K562 (cell line): ENCODE results near the gene DNPEP. TPM values are rescaled to one million over a fixed set of nuclear protein-coding genes. Genes with fewer than 3 reads are reported as not detected.

Experiments
- ATAC-seq: fragments of 200-7000 bp; cut with Tn5 transposase; 3 replicates; pipeline ENCODE4 v1.9.1; 2020; ENCODE audit warnings: moderate library complexity
- BruUV-seq: library from RNA; stranded (reverse); fragments of 400-500 nt; replicated peaks from 2 replicates; lab custom pipeline; 2021; lab: Mats Ljungman, UMichigan
- CTCF ChIA-PET: fragments of 300-600 bp; formaldehyde crosslinking; extraction: SDS; loops from one replicate; lab custom pipeline; 2021; ENCODE audit warnings: low intra/inter-chr PET ratio; lab: Yijun Ruan, JAX
- POLR2A ChIA-PET: fragments of 300-600, 350-650 bp; sonication (Branson Sonifier 250); formaldehyde crosslinking; extraction: SDS; loops from one replicate; lab custom pipeline; 2021; ENCODE audit warnings: antibody characterized with exemption, inconsistent platforms; lab: Yijun Ruan, JAX
- DNase-seq, 4 experiments: peaks; one replicate each; pipeline versions ENCODE4 v3.0.0 to v3.0.0-alpha.2; 2011 to 2018; ENCODE audit warnings: low spot score in 3 of 4, mixed read lengths in 3 of 4; ENCODE audit errors: extremely low read depth in 1 of 4
- FAIRE-seq: peaks from 2 replicates; lab custom pipeline; 2011; peaks lifted over from hg19 to GRCh38; lab: Jason Lieb, UNC
- H2AFZ ChIP-seq: 2 replicates; pipeline ENCODE4 v1.6.0; 2011; ENCODE audit warnings: low read depth, low read length, control low read depth, inconsistent platforms
- H3K27ac ChIP-seq: fragments of 200-600 bp; 3 replicates; pipeline ENCODE4 v1.8.0; 2011; ENCODE audit warnings: low read depth, mild to moderate bottlenecking, control low read depth, inconsistent platforms, low read length, moderate library complexity, mixed read lengths; ENCODE audit errors: extremely low read depth
- H3K27me3 ChIP-seq, 2 experiments: fragments of 300-600 bp in 1 of 2; 2 replicates in 1 of 2; 3 replicates in 1 of 2; pipeline versions ENCODE4 v1.6.0 to v1.8.0; 2011; ENCODE audit warnings: inconsistent platforms in 2 of 2, low read length in 2 of 2, mild to moderate bottlenecking in 1 of 2, mixed read lengths in 1 of 2, moderate library complexity in 1 of 2; ENCODE audit not compliant: control insufficient read depth in 2 of 2, insufficient read depth in 2 of 2
- H3K36me3 ChIP-seq: fragments of 300-600 bp; 3 replicates; pipeline ENCODE4 v1.8.0; 2011; ENCODE audit warnings: mild to moderate bottlenecking, low read length, inconsistent platforms; ENCODE audit not compliant: control insufficient read depth, insufficient read depth
- H3K4me1 ChIP-seq, 2 experiments: fragments of 200-600 bp in 1 of 2; replicated peaks in 1 of 2; 2 replicates in 1 of 2; 3 replicates in 1 of 2; pipeline versions ENCODE4 v1.5.1 to v1.8.0; 2011; ENCODE audit warnings: inconsistent platforms in 2 of 2, low read length in 2 of 2, mild to moderate bottlenecking in 1 of 2, mixed read lengths in 1 of 2, moderate library complexity in 1 of 2; ENCODE audit not compliant: control insufficient read depth in 2 of 2, insufficient read depth in 2 of 2
- H3K4me2 ChIP-seq: 2 replicates; pipeline ENCODE4 v1.6.1; 2011; ENCODE audit warnings: low read length, control low read depth, inconsistent platforms, mixed read lengths; ENCODE audit not compliant: insufficient read depth
- H3K4me3 ChIP-seq: fragments of 200-600 bp; sonication (generic), shearing (Covaris generic); 2 replicates; pipeline ENCODE4 v1.5.1; 2016; ENCODE audit warnings: control low read depth, inconsistent platforms
- H3K79me2 ChIP-seq: fragments of 200-600 bp; 3 replicates; pipeline ENCODE4 v1.8.0; 2011; ENCODE audit warnings: low read length, inconsistent platforms; ENCODE audit not compliant: control insufficient read depth, insufficient read depth
- H3K9ac ChIP-seq, 2 experiments: 2 replicates each; pipeline versions ENCODE4 v1.6.0 to v1.6.1; 2011; ENCODE audit warnings: low read depth in 2 of 2, low read length in 2 of 2, control low read depth in 1 of 2, inconsistent platforms in 1 of 2, mild to moderate bottlenecking in 1 of 2, mixed read lengths in 1 of 2; ENCODE audit not compliant: insufficient read depth in 1 of 2
- H3K9me1 ChIP-seq: one replicate; pipeline ENCODE4 v1.6.0; 2011; ENCODE audit warnings: inconsistent platforms, mild to moderate bottlenecking, low read length, moderate library complexity; ENCODE audit not compliant: control insufficient read depth, insufficient read depth
- H3K9me3 ChIP-seq: replicated peaks from 2 replicates; pipeline ENCODE4 v1.5.1; 2011; ENCODE audit warnings: low read depth, low read length, inconsistent platforms; ENCODE audit not compliant: control insufficient read depth, insufficient read depth
- H4K20me1 ChIP-seq: replicated peaks from 2 replicates; pipeline ENCODE4 v1.6.1; 2011; ENCODE audit warnings: low read length, inconsistent platforms, mixed read lengths; ENCODE audit not compliant: control insufficient read depth, insufficient read depth
- CBFA2T2 ChIP-seq: fragments of 450-650 bp; conservative IDR thresholded peaks from 2 replicates; pipeline ENCODE4 v1.6.1; 2017; ENCODE audit warnings: mild to moderate bottlenecking
- CEBPB ChIP-seq: fragments of 450-650 bp; IDR thresholded peaks from 2 replicates; pipeline ENCODE4 v1.6.1; 2016; ENCODE audit warnings: missing genetic modification characterization, missing compliant biosample characterization
- DDX20 ChIP-seq: fragments of 450-650 bp; IDR thresholded peaks from 2 replicates; pipeline ENCODE4 v1.6.1; 2016; ENCODE audit warnings: missing genetic modification characterization, low read depth, mild to moderate bottlenecking, missing compliant biosample characterization, moderate library complexity
- E2F8 ChIP-seq: fragments of 450-650 bp; IDR thresholded peaks from 2 replicates; pipeline ENCODE4 v1.7.1; 2018; ENCODE audit warnings: mild to moderate bottlenecking, low read depth; ENCODE audit not compliant: partially characterized antibody
- ETS2 ChIP-seq: IDR thresholded peaks from 2 replicates; pipeline ENCODE4 v1.6.1; 2016; ENCODE audit warnings: borderline replicate concordance, missing genetic modification characterization, mild to moderate bottlenecking, moderate library complexity, missing compliant biosample characterization; ENCODE audit not compliant: poor library complexity, severe bottlenecking
- GATA2 ChIP-seq: sonication (generic); formaldehyde crosslinking; IDR thresholded peaks from 2 replicates; pipeline ENCODE4 v1.4.0; 2020; ENCODE audit warnings: mild to moderate bottlenecking, missing genetic modification reagents
- HDAC3 ChIP-seq: fragments of 450-650 bp; IDR thresholded peaks from 2 replicates; pipeline ENCODE4 v1.6.1; 2018; ENCODE audit warnings: borderline replicate concordance, mild to moderate bottlenecking, moderate library complexity; ENCODE audit not compliant: partially characterized antibody
- IRF1 ChIP-seq: sonication (generic); formaldehyde crosslinking; IDR thresholded peaks from 2 replicates; pipeline ENCODE4 v1.8.0; 2022; ENCODE audit warnings: missing genetic modification reagents, mild to moderate bottlenecking, borderline replicate concordance
- KLF10 ChIP-seq: fragments of 250-450 bp; sonication (Bioruptor Pico); IDR thresholded peaks from 2 replicates; pipeline ENCODE4 v1.6.1; 2021; ENCODE audit warnings: matching md5 sums
- NCOA1 ChIP-seq: fragments of 450-650 bp; IDR thresholded peaks from 2 replicates; pipeline ENCODE4 v1.6.1; 2016; ENCODE audit warnings: low read depth
- NKRF ChIP-seq: fragments of 450-650 bp; IDR thresholded peaks from 2 replicates; pipeline ENCODE4 v1.6.1; 2016; ENCODE audit warnings: borderline replicate concordance
- POU5F1 ChIP-seq: fragments of 150-350 bp; IDR thresholded peaks from 2 replicates; pipeline ENCODE4 v1.6.1; 2014; ENCODE audit warnings: borderline replicate concordance, low read length, low read depth, mild to moderate bottlenecking; ENCODE audit not compliant: partially characterized antibody
- RHOXF2B ChIP-seq: fragments of 250-450 bp; sonication (Bioruptor Pico); conservative IDR thresholded peaks from 2 replicates; pipeline ENCODE4 v1.5.1; 2021
- SP2 ChIP-seq: IDR thresholded peaks from 2 replicates; pipeline ENCODE4 v1.6.1; 2011; ENCODE audit warnings: mild to moderate bottlenecking, low read depth, low read length, moderate library complexity; ENCODE audit not compliant: poor library complexity, severe bottlenecking; ENCODE audit errors: extremely low read depth
- TAL1 ChIP-seq: fragments of 450-650 bp; IDR thresholded peaks from 2 replicates; pipeline ENCODE4 v1.6.1; 2016; ENCODE audit warnings: mild to moderate bottlenecking
- ZNF263 ChIP-seq: sonication (generic); formaldehyde crosslinking; IDR thresholded peaks from 2 replicates; pipeline ENCODE4 v1.8.0; 2022; ENCODE audit warnings: mild to moderate bottlenecking, missing genetic modification reagents, borderline replicate concordance
- WGBS: fragments of 100-300 bp; shearing (Covaris generic); methylation state at CpG from one replicate; pipeline ENCODE4 v1.1.6; 2016; ENCODE audit warnings: low coverage, mixed read lengths; ENCODE audit not compliant: insufficient coverage; ENCODE audit errors: missing lambda C conversion rate; 5-methylcytosine and 5-hydroxymethylcytosine counted together
- in situ Hi-C: fragments of 300-500 bp; cut with MboI; formaldehyde crosslinking; loops from 4 replicates; pipeline ENCODE4 v1.15.0; 2018; ENCODE audit warnings: inconsistent platforms, mixed read lengths
- intact Hi-C: fragments of 100-400 bp; cut with micrococcal nuclease; formaldehyde crosslinking; loops from 2 replicates; pipeline ENCODE4 v1.14.2; 2022
- polyA plus RNA-seq, 8 experiments: library from polyadenylated mRNA; depleted of rRNA in 4 of 8; stranded (reverse) in 5 of 8; unstranded in 3 of 8; fragments of >200 nt; fragmentation: Nextera tagmentation in 2 of 8; fragmentation: Illumina TruSeq in 1 of 8; extraction: Ambion mirVana in 2 of 8; extraction: Trizol in 1 of 8; gene quantifications; 2 replicates each; pipeline versions ENCODE4 v1.2.1 to v1.2.3, GENCODE V29; 2011 to 2014; ENCODE audit warnings: inconsistent platforms in 1 of 8, missing spikeins in 1 of 8
- total RNA-seq, 7 experiments: library from RNA; depleted of rRNA in 6 of 7; stranded (reverse); fragments of >200 nt in 6 of 7; fragmentation: Illumina TruSeq in 2 of 7; extraction: Trizol in 2 of 7; gene quantifications; 2 replicates each; pipeline versions ENCODE4 v1.2.1 to v1.2.3, GENCODE V29; 2011 to 2021; ENCODE audit warnings: low replicate concordance in 1 of 7

Gene DNPEP
- total and polyA plus RNA-seq, 9 of the 15 experiments (the other 6 are each of a cell fraction or from before 2014, with no cell fraction given): 34.6 to 71.4 (median 45.5) TPM

- no TSS peak for BruUV-seq
- WGBS: 52% methylated on average over 9 of the region's 9 CpGs
- TF ChIP-seq HDAC3 (no peak), NKRF (no peak), RHOXF2B (CRISPR knock-in tag) (no peak), GATA2 (CRISPR knock-in tag) (0 out of 2 replicates have a peak, but pooled peaks have one; percentile 7), E2F8 (no peak), IRF1 (no peak), ETS2 (tag) (no peak), NCOA1 (no peak), POU5F1 (no peak), CBFA2T2 (0 out of 2 replicates have a peak, but pooled peaks have one; percentile 6), KLF10 (no peak), DDX20 (no peak), SP2 (no peak), CEBPB (no peak), TAL1 (peak; percentile 22; the same call in 1 of the 2 replicates), ZNF263 (CRISPR knock-in tag) (no peak)
Measured at GRCh38 chr2:219381448-219381847, 6.3 kb downstream of the DNPEP start.

More at GRCh38 chr2:219381448-219381847, 6.3 kb downstream of the DNPEP start:
- no peaks in the 10 kb centered on the region for H4K20me1 ChIP-seq
- no peak overlapping the region for H3K4me2 ChIP-seq
- peak overlapping the region; percentile 36; the same call in 1 of the 3 replicates for H3K27ac ChIP-seq
- no peak overlapping the region; a peak in 2 of 4 replicates for H3K9ac ChIP-seq
- H3K9me3 ChIP-seq: no peaks in the 10 kb centered on the region
- peaks cover 1 to 18% of the 10 kb centered on the region in 2 experiments; a peak in 4 of 5 replicates for H3K4me1 ChIP-seq
- CTCF ChIA-PET: no interaction called here
- DNase-seq (peak; percentile 20 to 41 (median 30)), FAIRE-seq (no peak), ATAC-seq (peak; percentile 87)
- no peak overlapping the region for H3K4me3 ChIP-seq
- in situ Hi-C loops (no loop called here), intact Hi-C loops (no loop called here)
- H2AFZ ChIP-seq: no peak overlapping the region
- H3K36me3 ChIP-seq: peaks cover 65% of the 10 kb centered on the region; the same call in 2 of the 3 replicates
- H3K79me2 ChIP-seq: peaks cover 2% of the 10 kb centered on the region; the same call in 1 of the 3 replicates
- POLR2A ChIA-PET: no interaction called here
- H3K27me3 ChIP-seq: no peaks in the 10 kb centered on the region
- H3K9me1 ChIP-seq: peaks cover 3% of the 10 kb centered on the region
